K562 (cell line): Measurements from ENCODE around the gene ODAD3. TPM values are rescaled to one million over a fixed set of nuclear protein-coding genes. Genes with fewer than 3 reads are reported as not detected.

Experiments used
- CEBPG ChIP-seq, 3 experiments: fragments of 200-800 bp in 1 of 3; sonication (Bioruptor generic) in 1 of 3; sonication (generic) in 1 of 3; formaldehyde crosslinking in 1 of 3; IDR thresholded peaks in 2 of 3; conservative IDR thresholded peaks in 1 of 3; 2 replicates each; pipeline versions ENCODE4 v1.6.1 to v1.8.0; 2016 to 2022; ENCODE audit warnings: missing compliant biosample characterization in 2 of 3, missing genetic modification characterization in 2 of 3, mild to moderate bottlenecking in 1 of 3, missing genetic modification reagents in 1 of 3
- DEAF1 ChIP-seq: fragments of 450-650 bp; formaldehyde crosslinking; IDR thresholded peaks from 2 replicates; pipeline ENCODE4 v1.4.0; 2020; ENCODE audit warnings: mild to moderate bottlenecking, moderate library complexity
- ELF1 ChIP-seq: fragments of 200-800 bp; sonication (Bioruptor generic); IDR thresholded peaks from 2 replicates; pipeline ENCODE4 v1.6.1; 2016; ENCODE audit warnings: missing genetic modification characterization, missing compliant biosample characterization
- FOXA3 ChIP-seq, 2 experiments: fragments of 450-650 bp in 1 of 2; sonication (generic) in 1 of 2; formaldehyde crosslinking; IDR thresholded peaks in 1 of 2; conservative IDR thresholded peaks in 1 of 2; 2 replicates each; pipeline versions ENCODE4 v1.4.0 to v1.8.0; 2020 to 2022; ENCODE audit warnings: mild to moderate bottlenecking in 2 of 2, missing genetic modification reagents in 1 of 2
- MAZ ChIP-seq, 2 experiments: fragments of 450-650 bp in 1 of 2; sonication (generic) in 1 of 2; formaldehyde crosslinking; IDR thresholded peaks in 1 of 2; conservative IDR thresholded peaks in 1 of 2; 2 replicates each; pipeline versions ENCODE4 v1.4.0 to v1.5.0; 2020; ENCODE audit warnings: mild to moderate bottlenecking in 1 of 2, missing genetic modification reagents in 1 of 2
- MNT ChIP-seq, 2 experiments: fragments of 450-650 bp; conservative IDR thresholded peaks; 2 replicates each; pipeline ENCODE4 v1.6.1; 2017; ENCODE audit warnings: mild to moderate bottlenecking in 2 of 2, moderate library complexity in 2 of 2
- NR4A1 ChIP-seq, 2 experiments: fragments of 250-450 bp in 1 of 2; fragments of 450-650 bp in 1 of 2; sonication (Bioruptor Pico) in 1 of 2; IDR thresholded peaks; 2 replicates each; pipeline versions ENCODE4 v1.4.0 to v1.6.1; 2016 to 2020; ENCODE audit warnings: mild to moderate bottlenecking in 2 of 2, missing compliant biosample characterization in 1 of 2, missing genetic modification characterization in 1 of 2, moderate library complexity in 1 of 2
- NRF1 ChIP-seq, 2 experiments: fragments of 450-650 bp; IDR thresholded peaks in 1 of 2; conservative IDR thresholded peaks in 1 of 2; 2 replicates each; pipeline ENCODE4 v1.6.1; 2014; ENCODE audit warnings: mild to moderate bottlenecking in 2 of 2
- POLR2G ChIP-seq: fragments of 200-400 bp; formaldehyde crosslinking; IDR thresholded peaks from 2 replicates; pipeline ENCODE4 v1.6.1; 2017; ENCODE audit warnings: low read depth, mild to moderate bottlenecking, antibody characterized with exemption, low read length, moderate library complexity
- RUNX1 ChIP-seq: sonication (generic); IDR thresholded peaks from 2 replicates; pipeline ENCODE4 v1.6.1; 2016; ENCODE audit warnings: antibody characterized with exemption, low read depth
- SMAD4 ChIP-seq: fragments of 250-450 bp; sonication (Bioruptor Pico); conservative IDR thresholded peaks from 2 replicates; pipeline ENCODE4 v1.8.0; 2021; ENCODE audit warnings: inconsistent platforms, mild to moderate bottlenecking, moderate library complexity
- UBTF ChIP-seq, 2 experiments: IDR thresholded peaks; 2 replicates each; pipeline ENCODE4 v1.6.1; 2012; ENCODE audit warnings: improper control_type of control experiment in 2 of 2, low read depth in 2 of 2, low read length in 2 of 2, borderline replicate concordance in 1 of 2
- XRCC3 ChIP-seq: fragments of 450-650 bp; IDR thresholded peaks from 2 replicates; pipeline ENCODE4 v1.6.1; 2017; ENCODE audit warnings: mild to moderate bottlenecking, moderate library complexity
- ZBTB7A ChIP-seq: IDR thresholded peaks from 2 replicates; pipeline ENCODE4 v1.6.1; 2011; ENCODE audit warnings: low read depth, mild to moderate bottlenecking, low read length, moderate library complexity, borderline replicate concordance; ENCODE audit not compliant: control insufficient read depth
- ZNF75A ChIP-seq: fragments of 450-650 bp; formaldehyde crosslinking; IDR thresholded peaks from 2 replicates; pipeline ENCODE4 v1.4.0; 2020; ENCODE audit warnings: mild to moderate bottlenecking
- polyA plus RNA-seq, 8 experiments: library from polyadenylated mRNA; depleted of rRNA in 4 of 8; stranded (reverse) in 5 of 8; unstranded in 3 of 8; fragments of >200 nt; fragmentation: Nextera tagmentation in 2 of 8; fragmentation: Illumina TruSeq in 1 of 8; extraction: Ambion mirVana in 2 of 8; extraction: Trizol in 1 of 8; gene quantifications; 2 replicates each; pipeline versions ENCODE4 v1.2.1 to v1.2.3, GENCODE V29; 2011 to 2014; ENCODE audit warnings: inconsistent platforms in 1 of 8, missing spikeins in 1 of 8
- total RNA-seq, 7 experiments: library from RNA; depleted of rRNA in 6 of 7; stranded (reverse); fragments of >200 nt in 6 of 7; fragmentation: Illumina TruSeq in 2 of 7; extraction: Trizol in 2 of 7; gene quantifications; 2 replicates each; pipeline versions ENCODE4 v1.2.1 to v1.2.3, GENCODE V29; 2011 to 2021; ENCODE audit warnings: low replicate concordance in 1 of 7

The ODAD3 gene
- total and polyA plus RNA-seq, 9 of the 15 experiments (the other 6 are each of a cell fraction or from before 2014, with no cell fraction given), result 0.07 to 0.72 (median 0.14) TPM; not detected in 2

GRCh38 chr19:11375143-11375948, 59.6 kb downstream of the ODAD3 start (continued):
- TF ChIP-seq MAZ (CRISPR knock-in tag; conservative IDR thresholded peaks at IDR 0.05 in 1 of 2, IDR thresholded peaks at IDR 0.05 in 1 of 2), result peak in 1 of 2 experiments; percentile 63; a peak in 1 of 4 replicates
- no peak for TF ChIP-seq MNT (conservative IDR thresholded peaks at IDR 0.05)
- TF ChIP-seq NRF1 (conservative IDR thresholded peaks at IDR 0.05 in 1 of 2, IDR thresholded peaks at IDR 0.05 in 1 of 2), result peak; percentile 4 to 65
- peak; percentile 43; the same call in 1 of the 2 replicates for TF ChIP-seq ZBTB7A
- TF ChIP-seq DEAF1 (CRISPR knock-in tag), result 0 out of 2 replicates have a peak, but pooled peaks have one; percentile 8
- no peak for TF ChIP-seq CEBPG (CRISPR knock-in tag; IDR thresholded peaks at IDR 0.05)
- 0 out of 4 replicates have a peak, but pooled peaks of 1 of the 2 experiments have one; percentile 13 for TF ChIP-seq CEBPG (tag; conservative IDR thresholded peaks at IDR 0.05 in 1 of 2, IDR thresholded peaks at IDR 0.05 in 1 of 2)
- TF ChIP-seq RUNX1, result no peak
- TF ChIP-seq ZNF75A (CRISPR knock-in tag), result peak; percentile 35; the same call in 1 of the 2 replicates
- peak; percentile 66 for TF ChIP-seq POLR2G
- no peak for TF ChIP-seq NR4A1 (CRISPR knock-in tag; IDR thresholded peaks at IDR 0.05)
- TF ChIP-seq NR4A1 (tag; IDR thresholded peaks at IDR 0.05), result 0 out of 2 replicates have a peak, but pooled peaks have one; percentile 40
- TF ChIP-seq SMAD4 (CRISPR knock-in tag), result peak; percentile 18; the same call in 1 of the 2 replicates
- 0 out of 4 replicates have a peak, but pooled peaks of 1 of the 2 experiments have one; percentile 36 for TF ChIP-seq UBTF (IDR thresholded peaks at IDR 0.05; ENCODE audit: borderline replicate concordance in 1 of 2, low read depth in 2 of 2, low read length in 2 of 2)
- TF ChIP-seq XRCC3, result no peak
- peak in 1 of 2 experiments; percentile 42; a peak in 1 of 4 replicates for TF ChIP-seq FOXA3 (CRISPR knock-in tag; conservative IDR thresholded peaks at IDR 0.05 in 1 of 2, IDR thresholded peaks at IDR 0.05 in 1 of 2)
- peak; percentile 23; the same call in 1 of the 2 replicates for TF ChIP-seq ELF1
